HG03064 (cell line): ENCODE data around the gene PDGFB.

Experiments
- ATAC-seq: cut with Tn5 transposase; IDR thresholded peaks from one replicate; pipeline ENCODE4 v1.9.1; 2021; ENCODE audit warnings: low read depth; ENCODE audit not compliant: unreplicated experiment

Gene PDGFB

DNA sequence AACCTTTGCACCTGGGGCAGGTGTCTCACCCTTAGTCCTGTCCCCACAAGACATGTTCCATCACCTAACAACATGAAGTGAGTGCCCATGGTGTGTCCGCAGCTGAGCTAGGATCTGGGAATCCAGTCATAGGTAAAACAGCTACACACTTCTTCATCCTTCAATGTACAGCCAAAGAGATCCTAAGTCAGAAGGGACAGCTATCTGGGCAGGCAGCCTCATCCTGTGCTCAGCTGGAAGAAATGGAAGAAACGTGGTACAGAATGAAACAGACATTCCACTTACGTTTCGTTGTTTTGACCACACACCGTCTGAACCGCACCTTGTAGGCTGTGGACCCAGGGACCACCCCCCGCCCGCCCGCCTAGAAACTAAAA lies 30.8 kb downstream of the PDGFB start:
- no peak for ATAC-seq

DNA sequence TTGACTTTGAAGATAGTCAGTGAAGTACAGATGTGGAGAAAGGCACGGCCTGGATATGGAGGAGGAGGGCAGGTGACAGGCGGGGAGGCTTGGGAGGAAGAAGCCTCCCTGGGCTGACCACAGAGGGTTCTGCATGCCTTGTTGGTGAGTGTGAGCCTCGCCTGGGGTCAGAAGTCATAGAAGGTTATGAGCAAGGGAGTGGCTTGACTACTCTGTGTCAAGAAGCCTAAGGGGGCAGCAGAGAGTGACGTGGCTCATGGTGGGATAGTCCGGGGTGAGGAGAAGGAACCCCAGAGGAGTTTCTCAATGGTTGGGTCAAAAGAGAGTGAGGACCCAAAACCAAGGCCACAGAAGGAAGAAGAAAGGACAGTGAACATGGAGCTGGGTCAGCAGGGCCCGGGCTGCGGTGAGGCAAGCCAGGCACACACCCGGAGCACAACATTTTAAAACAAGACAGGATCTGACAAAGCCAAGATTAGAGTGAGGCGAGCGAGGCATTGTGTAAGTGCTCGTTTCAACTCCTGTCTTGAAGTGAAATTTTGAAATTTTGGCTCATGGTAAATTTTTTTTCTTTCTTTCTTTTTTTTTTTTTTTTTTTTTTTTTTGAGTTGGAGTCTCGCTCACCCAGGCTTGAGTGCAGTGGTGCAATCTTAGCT lies 31.9 kb downstream of the PDGFB start:
- ATAC-seq: no peak

DNA sequence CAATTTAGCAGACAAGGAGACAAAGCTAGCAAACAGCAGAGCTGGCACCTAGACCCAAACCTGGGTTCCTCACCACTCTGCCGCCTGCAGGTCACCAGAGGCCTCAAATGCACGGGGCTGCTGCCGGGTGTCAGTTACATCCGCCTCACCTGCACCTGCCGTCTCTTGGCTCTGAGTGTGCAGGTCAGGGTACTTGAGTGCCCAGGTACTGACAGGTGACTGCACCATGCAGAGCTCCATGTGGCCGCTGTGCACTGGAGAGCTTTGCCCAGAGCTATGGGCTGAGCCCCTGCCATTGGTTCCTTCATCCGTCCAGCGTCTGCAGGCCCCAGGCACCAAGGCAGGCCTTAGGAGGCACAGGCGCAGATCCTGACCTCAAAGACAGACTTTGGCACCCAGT lies 35.0 kb downstream of the PDGFB start:
- ATAC-seq: no peak

DNA sequence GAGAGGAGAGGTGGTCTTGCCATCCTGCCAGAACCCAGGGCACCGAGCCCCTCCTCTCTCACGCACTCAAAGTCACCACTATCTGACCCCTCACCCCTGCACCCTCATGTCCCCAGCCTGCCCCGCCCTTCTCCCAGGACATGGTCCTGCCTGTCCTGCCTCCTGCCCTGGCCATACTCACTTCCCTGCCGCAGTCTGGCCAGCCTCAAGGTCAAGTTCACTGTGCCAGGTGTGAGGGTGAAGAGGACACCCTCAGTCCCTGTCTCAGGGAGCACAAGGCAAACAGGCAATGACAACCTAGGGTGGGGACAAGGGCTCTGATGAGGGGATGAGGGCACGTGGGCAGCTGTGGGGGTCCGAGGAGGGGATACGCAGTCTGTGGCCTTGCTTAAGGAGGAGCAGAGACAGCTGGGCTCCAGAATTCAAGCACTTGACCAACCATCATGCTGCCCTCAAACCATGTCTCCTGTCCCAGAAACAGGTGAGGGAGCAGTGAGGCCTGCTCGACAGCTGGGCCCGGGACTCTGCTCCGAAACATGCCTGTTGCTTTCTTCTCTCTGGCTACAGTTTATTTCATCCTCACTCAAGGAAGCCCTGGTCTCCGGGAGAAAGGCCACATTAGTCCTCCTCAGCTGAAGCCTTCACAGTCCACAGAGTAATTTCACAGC lies 36.6 kb downstream of the PDGFB start:
- ATAC-seq: no peak

GRCh38 chr22:39207141-39208012 lies 37.4 kb downstream of the PDGFB start:
- ATAC-seq: no peak

GRCh38 chr22:39206491-39206890 lies 38.3 kb downstream of the PDGFB start:
- no peak for ATAC-seq

DNA sequence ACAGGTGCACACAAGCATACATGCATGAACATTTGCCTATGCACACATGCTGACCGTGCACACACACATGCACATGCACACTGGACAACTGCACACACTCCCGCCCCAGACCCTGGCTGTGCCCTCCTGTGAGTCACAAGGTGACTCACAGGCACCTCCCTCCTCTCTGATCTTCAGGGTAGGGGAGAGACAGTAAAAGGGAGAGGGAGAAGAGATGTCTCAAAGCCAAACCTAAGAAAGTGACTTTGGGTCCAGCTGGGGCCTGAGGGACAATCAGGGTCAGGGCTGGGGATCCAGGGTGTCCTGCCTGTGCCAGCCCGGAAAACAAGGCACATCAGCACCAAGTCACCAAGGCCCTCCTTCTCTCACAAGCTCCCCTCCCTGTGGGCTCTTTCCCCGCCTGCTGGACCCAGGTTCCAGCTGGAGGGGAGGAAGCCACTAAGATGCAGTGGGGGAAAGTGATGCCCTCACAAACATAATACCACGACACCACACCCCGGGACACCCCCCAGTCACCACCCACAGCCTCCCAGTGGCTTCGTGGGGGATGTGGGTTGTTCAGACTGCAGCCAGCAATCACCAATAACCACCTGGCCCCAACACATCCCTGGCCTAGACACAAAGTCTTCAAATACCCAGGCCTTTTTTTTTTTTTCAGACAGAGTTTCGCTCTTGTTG lies 39.3 kb downstream of the PDGFB start:
- no peak for ATAC-seq

DNA sequence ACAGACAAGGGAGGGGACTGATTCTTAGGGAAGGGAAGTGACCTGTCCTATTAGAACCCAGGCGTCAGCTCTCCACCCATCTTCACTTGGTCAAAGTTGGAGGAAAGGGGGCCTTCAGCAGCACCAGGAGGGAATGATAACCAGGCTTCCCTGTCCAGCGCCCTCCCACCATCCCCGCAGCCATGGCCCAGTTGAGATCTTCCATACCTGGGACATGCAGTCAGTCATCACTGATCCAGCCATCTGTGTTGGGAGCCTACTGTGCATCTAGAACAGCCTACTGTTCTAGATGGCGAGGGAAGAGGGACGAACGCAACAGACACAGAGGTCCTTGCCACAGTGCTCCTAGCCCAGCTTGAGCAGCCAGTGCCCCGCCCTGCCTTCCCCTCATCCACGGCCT lies 40.6 kb downstream of the PDGFB start:
- no peak for ATAC-seq

- ATAC-seq: no peak
Measured at GRCh38 chr22:39197578-39197977, 47.2 kb downstream of the PDGFB start.

DNA sequence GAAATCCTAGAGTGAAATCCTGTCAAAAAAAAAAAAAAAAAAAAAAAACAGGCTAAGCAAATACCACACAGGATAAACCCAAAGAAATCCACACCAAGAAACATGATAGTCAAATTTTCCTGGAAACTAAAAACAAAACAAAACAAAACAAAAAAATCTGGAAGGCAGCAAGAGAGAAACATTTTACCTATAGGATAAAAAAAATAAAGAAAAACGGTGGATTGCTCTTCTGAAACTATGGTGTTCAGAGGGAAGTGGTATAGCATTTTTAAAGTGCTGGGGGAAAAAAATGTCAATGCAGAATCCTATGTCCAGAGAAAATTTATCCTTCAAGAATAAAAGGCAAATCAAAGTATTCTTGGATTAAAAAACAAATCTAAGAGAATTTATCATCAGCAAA lies 50.7 kb downstream of the PDGFB start:
- ATAC-seq: no peak

- no peak for ATAC-seq
Measured at GRCh38 chr22:39188809-39189208, 56.0 kb downstream of the PDGFB start.

- no peak for ATAC-seq
Measured at GRCh38 chr22:39185601-39186012, 59.2 kb downstream of the PDGFB start.

- no peak for ATAC-seq
Measured at GRCh38 chr22:39184586-39185577, 59.9 kb downstream of the PDGFB start.

DNA sequence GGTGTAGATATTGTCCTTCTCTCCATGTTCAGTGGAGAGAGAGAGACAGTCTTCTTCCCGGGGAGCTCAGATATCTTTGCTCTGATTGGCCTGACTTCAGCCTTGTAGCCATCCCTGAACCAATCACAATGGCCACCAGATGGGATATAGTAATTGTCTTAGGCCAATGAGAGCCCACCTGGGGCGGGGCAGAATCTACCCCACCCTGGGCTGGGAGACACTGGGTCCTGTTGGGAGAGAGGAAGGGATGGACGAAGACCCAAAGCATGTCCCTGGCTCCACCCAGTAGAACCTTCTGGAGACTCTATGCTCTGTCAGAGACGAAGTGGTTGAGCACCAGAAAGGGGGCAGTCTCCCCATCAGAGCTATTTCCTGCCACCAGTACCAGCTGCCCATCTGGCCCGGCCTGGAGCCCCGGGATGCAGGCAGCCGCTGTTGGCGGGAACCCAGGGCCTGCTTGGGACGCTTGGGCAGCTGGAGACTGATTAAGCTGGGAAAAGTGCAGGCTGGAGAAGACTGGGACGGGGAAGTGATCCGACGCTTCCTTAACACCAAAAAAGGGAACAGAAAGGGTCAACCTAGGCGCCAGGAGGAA lies 60.7 kb downstream of the PDGFB start:
- no peak for ATAC-seq

DNA sequence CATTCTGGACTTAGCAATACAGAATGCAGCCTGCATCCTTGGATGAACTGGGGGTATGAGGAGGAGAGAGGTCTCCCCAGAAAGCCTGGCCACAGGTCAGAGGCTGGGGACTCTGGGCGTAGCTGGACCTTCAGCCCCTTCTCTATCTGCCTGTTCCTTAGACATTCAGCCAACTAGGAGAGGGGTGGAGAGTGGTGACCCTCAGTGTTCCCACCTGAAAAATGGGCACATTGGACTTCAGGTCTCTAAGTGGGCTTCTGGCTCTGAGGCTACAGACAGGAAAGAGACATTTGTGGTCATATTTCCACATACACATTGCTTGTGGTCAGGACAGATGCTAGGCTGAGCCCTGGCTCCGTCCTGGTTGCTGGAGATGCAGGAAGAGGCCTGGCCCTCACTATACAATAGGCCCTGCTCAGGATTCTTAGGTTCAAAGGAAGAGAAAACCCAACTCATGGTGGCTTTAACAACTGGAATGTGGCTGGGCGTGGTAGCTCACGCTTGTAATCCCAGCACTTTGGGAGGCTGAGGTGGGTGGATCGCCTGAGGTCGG lies 62.2 kb downstream of the PDGFB start:
- ATAC-seq: no peak

DNA sequence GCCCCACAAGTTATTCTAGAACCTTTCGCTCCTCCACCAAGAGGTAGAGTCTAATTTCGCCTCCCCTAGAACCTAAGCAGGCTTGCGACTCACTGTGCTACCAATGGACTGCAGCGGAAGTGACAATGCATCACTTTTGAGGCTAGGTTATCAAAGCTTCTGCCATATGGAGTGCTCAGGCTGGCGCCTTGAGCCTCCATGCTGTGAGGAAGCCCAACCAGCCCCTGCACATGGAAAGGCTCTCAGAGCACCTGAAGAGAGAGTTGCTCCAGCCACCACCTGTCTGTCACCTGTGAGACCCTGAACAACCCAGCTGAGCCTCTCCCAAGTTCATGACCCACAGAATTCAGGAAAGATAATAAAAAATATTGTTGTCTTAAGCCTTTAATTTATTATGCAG lies 63.0 kb downstream of the PDGFB start:
- ATAC-seq: no peak

- no peak for ATAC-seq
Measured at GRCh38 chr22:39181356-39181755, 63.4 kb downstream of the PDGFB start.

GRCh38 chr22:39179841-39180335 lies 64.9 kb downstream of the PDGFB start:
- ATAC-seq: no peak

- no peak for ATAC-seq
Measured at GRCh38 chr22:39179401-39179827, 65.4 kb downstream of the PDGFB start.
